Measurements from ENCODE around the gene ANAPC5.
"Not testable (repeated sequence)": the region's sequence is repeated elsewhere in the genome, so short reads cannot be mapped to it uniquely, and the experiment has no call there.

ANAPC5 gene

DNA sequence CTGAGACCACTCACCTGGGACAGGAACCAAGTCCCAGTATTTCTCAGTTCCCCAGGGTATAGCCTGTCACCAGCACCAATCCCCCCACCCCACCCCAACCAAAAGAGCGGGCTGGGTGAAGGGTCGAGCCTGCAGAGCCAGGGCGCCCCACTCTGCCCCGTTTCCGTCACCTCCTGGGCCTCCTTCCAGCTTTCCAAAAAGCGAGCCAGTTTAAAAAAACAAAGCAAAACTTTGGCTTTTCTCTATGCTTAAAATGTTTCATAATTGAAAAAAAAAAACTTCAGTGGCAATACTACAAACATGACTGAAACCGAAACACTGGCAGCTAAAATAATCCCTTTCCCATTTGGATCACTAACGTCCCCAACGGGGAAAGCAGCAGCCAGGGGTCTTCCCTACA, 63.2 kb downstream of the ANAPC5 start:
- Mint-ChIP-seq H3K4me1 (ENCODE audit: low read depth) (peaks cover 13% of the 10 kb centered on the region), H3K27me3 (no peaks in the 10 kb centered on the region), H3K36me3 (ENCODE audit: low read depth) (peaks cover 25% of the 10 kb centered on the region), H3K27ac (no peak overlapping the region), H3K9me3 (no peaks in the 10 kb centered on the region), H3K4me3 (no peak overlapping the region)

- Mint-ChIP-seq H3K27me3 (no peaks in the 10 kb centered on the region), H3K27ac (no peak overlapping the region), H3K4me1 (ENCODE audit: low read depth) (peaks cover 8% of the 10 kb centered on the region), H3K9me3 (no peaks in the 10 kb centered on the region), H3K4me3 (no peak overlapping the region), H3K36me3 (ENCODE audit: low read depth) (peaks cover 22% of the 10 kb centered on the region)
Observed at GRCh38 chr12:121288158-121288845, 63.9 kb downstream of the ANAPC5 start.

DNA sequence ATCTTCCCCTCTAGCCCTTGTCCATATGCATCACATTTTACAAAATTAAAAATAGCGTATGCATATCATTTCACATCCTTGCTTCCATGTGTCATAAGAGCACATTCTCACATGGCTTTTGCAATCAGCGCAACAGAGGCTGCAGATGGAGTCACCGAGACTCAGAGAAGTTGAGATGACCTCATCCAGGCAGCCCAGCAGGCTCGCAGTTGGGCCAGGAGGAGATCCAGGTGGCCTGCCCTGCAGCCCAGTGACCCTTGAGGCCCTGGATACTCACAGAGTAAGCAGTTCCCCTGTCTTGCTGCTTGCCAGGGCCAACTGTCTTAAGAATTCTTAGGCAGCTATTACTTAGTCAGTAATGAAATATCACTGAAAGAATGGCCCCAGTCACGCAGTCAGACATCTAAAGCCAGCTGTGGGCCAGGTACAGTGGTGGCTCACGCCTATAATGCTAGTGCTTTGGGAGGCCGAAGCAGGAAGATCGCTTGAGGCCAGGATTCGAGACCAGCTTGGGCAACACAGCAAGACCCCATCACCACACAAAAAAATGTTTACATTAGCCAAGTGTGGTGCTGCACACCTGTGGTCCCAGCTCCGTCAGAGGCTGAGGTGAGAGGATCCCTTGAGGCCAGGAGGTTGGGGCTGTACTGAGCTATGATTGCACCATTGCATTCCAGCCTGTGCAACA, 64.8 kb downstream of the ANAPC5 start:
- H3K27me3 Mint-ChIP-seq = no peaks in the 10 kb centered on the region
- H3K4me3 Mint-ChIP-seq = no peak overlapping the region
- no peak overlapping the region for H3K27ac Mint-ChIP-seq
- H3K4me1 Mint-ChIP-seq (ENCODE audit: low read depth) = peaks cover 4% of the 10 kb centered on the region
- no peaks in the 10 kb centered on the region for H3K9me3 Mint-ChIP-seq
- H3K36me3 Mint-ChIP-seq (ENCODE audit: low read depth) = peaks cover 13% of the 10 kb centered on the region

GRCh38 chr12:121285856-121286255, 66.4 kb downstream of the ANAPC5 start:
- H3K9me3 Mint-ChIP-seq = no peaks in the 10 kb centered on the region
- no peak overlapping the region for H3K27ac Mint-ChIP-seq
- H3K27me3 Mint-ChIP-seq = no peaks in the 10 kb centered on the region
- no peak overlapping the region for H3K4me3 Mint-ChIP-seq
- H3K36me3 Mint-ChIP-seq (ENCODE audit: low read depth) = peaks cover 3% of the 10 kb centered on the region
- peaks cover 4% of the 10 kb centered on the region for H3K4me1 Mint-ChIP-seq (ENCODE audit: low read depth)

- Mint-ChIP-seq H3K4me1 (ENCODE audit: low read depth) (peaks cover 4% of the 10 kb centered on the region), H3K27ac (no peak overlapping the region), H3K4me3 (no peak overlapping the region), H3K9me3 (no peaks in the 10 kb centered on the region), H3K36me3 (ENCODE audit: low read depth) (no peaks in the 10 kb centered on the region), H3K27me3 (no peaks in the 10 kb centered on the region)
Observed at GRCh38 chr12:121284551-121285390, 67.4 kb downstream of the ANAPC5 start.

DNA sequence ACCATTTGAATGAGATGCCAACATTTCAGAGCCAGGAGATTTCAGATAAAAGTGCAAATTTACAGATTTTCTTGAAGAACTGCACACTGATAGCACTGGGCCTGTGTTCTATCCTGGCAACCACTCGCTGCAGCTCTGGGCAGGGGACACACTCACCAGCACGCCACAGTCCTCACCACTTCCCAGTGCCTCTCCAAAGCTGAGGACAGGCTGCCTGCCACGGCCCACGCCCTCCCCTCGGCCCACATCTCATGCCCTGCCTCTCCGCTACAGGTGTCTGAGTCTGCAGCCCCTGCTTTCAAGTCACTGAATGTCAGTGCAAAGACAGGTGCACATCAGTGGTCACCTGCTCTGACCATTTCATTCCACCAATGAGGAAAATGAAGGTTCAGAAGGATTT, 68.4 kb downstream of the ANAPC5 start:
- Mint-ChIP-seq H3K4me1 (ENCODE audit: low read depth) (peaks cover 4% of the 10 kb centered on the region), H3K27me3 (no peaks in the 10 kb centered on the region), H3K27ac (no peak overlapping the region), H3K4me3 (no peak overlapping the region), H3K36me3 (ENCODE audit: low read depth) (peaks cover under 1% of the 10 kb centered on the region), H3K9me3 (no peaks in the 10 kb centered on the region)

GRCh38 chr12:121283388-121283787, 68.8 kb downstream of the ANAPC5 start:
- Mint-ChIP-seq H3K4me3 (no peak overlapping the region), H3K36me3 (ENCODE audit: low read depth) (peaks cover 5% of the 10 kb centered on the region), H3K27me3 (no peaks in the 10 kb centered on the region), H3K9me3 (no peaks in the 10 kb centered on the region), H3K4me1 (ENCODE audit: low read depth) (peaks cover 2% of the 10 kb centered on the region), H3K27ac (no peak overlapping the region)

- H3K36me3 Mint-ChIP-seq (ENCODE audit: low read depth); H3K4me1 Mint-ChIP-seq (ENCODE audit: low read depth); H3K27me3 Mint-ChIP-seq: not testable (repeated sequence)
Observed at GRCh38 chr12:121282910-121283309, 69.3 kb downstream of the ANAPC5 start.

GRCh38 chr12:121282072-121282742, 70.0 kb downstream of the ANAPC5 start:
- no peaks in the 10 kb centered on the region for H3K9me3 Mint-ChIP-seq
- H3K4me1 Mint-ChIP-seq (ENCODE audit: low read depth) = peaks cover 3% of the 10 kb centered on the region
- H3K27ac Mint-ChIP-seq = no peak overlapping the region
- H3K4me3 Mint-ChIP-seq = no peak overlapping the region
- peaks cover 14% of the 10 kb centered on the region for H3K36me3 Mint-ChIP-seq (ENCODE audit: low read depth)
- H3K27me3 Mint-ChIP-seq = no peaks in the 10 kb centered on the region

More at GRCh38 chr12:121282910-121283309, 69.3 kb downstream of the ANAPC5 start:
- not testable (repeated sequence) for H3K9me3 Mint-ChIP-seq, H3K27ac Mint-ChIP-seq, H3K4me3 Mint-ChIP-seq

GRCh38 chr12:121281116-121281515, 71.1 kb downstream of the ANAPC5 start:
- not testable (repeated sequence) for H3K4me3 Mint-ChIP-seq; H3K9me3 Mint-ChIP-seq; H3K4me1 Mint-ChIP-seq (ENCODE audit: low read depth); H3K27ac Mint-ChIP-seq; H3K27me3 Mint-ChIP-seq
- peaks cover 17% of the 10 kb centered on the region for H3K36me3 Mint-ChIP-seq (ENCODE audit: low read depth)

GRCh38 chr12:121280531-121280930, 71.7 kb downstream of the ANAPC5 start:
- not testable (repeated sequence) for H3K27ac Mint-ChIP-seq; H3K9me3 Mint-ChIP-seq; H3K4me3 Mint-ChIP-seq; H3K27me3 Mint-ChIP-seq; H3K4me1 Mint-ChIP-seq (ENCODE audit: low read depth)
- peaks cover 17% of the 10 kb centered on the region for H3K36me3 Mint-ChIP-seq (ENCODE audit: low read depth)

GRCh38 chr12:121279507-121279915, 72.7 kb downstream of the ANAPC5 start:
- no peaks in the 10 kb centered on the region for H3K9me3 Mint-ChIP-seq
- peaks cover 8% of the 10 kb centered on the region for H3K4me1 Mint-ChIP-seq (ENCODE audit: low read depth)
- H3K4me3 Mint-ChIP-seq = no peak overlapping the region
- no peak overlapping the region for H3K27ac Mint-ChIP-seq
- H3K27me3 Mint-ChIP-seq = no peaks in the 10 kb centered on the region
- H3K36me3 Mint-ChIP-seq (ENCODE audit: low read depth) = peaks cover 22% of the 10 kb centered on the region

- Mint-ChIP-seq H3K9me3 (no peaks in the 10 kb centered on the region), H3K36me3 (ENCODE audit: low read depth) (peaks cover 22% of the 10 kb centered on the region), H3K27ac (no peak overlapping the region), H3K4me1 (ENCODE audit: low read depth) (peaks cover 8% of the 10 kb centered on the region), H3K4me3 (no peak overlapping the region), H3K27me3 (no peaks in the 10 kb centered on the region)
Observed at GRCh38 chr12:121279071-121279375, 73.2 kb downstream of the ANAPC5 start.

DNA sequence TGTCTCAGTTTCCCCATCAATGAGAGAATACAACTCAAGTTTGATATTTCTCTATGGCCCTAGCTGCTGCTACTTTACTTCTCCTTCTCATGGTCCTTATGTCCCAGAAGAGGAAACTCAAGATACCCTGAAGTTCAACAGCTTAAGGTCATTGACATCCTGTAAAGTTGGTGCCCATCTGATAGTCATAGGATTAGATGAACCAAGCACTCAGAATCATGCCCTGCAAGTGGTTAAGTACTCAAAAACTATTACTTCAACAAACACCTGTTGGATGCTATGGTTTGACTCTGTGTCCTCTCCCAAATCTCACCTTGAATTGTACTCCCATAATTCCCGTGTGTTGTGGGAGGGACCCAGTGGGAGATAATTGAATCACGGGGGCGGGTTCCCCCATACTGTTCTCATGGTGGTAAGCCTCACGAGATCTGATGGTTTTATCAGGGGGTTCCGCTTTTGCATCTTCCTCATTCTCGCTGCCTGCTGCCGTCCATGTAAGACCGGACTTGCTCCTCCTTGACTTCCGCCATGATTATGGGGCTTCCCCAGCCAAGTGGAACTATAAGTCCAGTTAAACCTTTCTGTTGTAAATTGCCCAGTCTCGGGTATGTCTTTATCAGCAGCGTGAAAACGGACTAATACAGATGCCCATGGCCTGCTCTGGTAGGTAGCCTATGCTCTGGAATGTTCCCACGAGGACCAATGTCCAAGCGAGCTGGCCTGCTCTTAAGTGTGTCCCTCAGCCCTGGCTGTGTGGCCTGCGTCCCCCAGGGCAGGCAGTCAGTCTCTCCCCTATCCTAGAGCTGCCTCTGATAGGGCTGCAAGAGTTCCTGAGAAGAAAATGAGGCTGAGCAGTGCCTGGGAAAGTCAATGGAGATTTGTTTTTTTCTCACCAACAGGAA, 73.8 kb downstream of the ANAPC5 start:
- Mint-ChIP-seq H3K4me3 (no peak overlapping the region), H3K27ac (no peak overlapping the region), H3K4me1 (ENCODE audit: low read depth) (peaks cover 8% of the 10 kb centered on the region), H3K36me3 (ENCODE audit: low read depth) (peaks cover 27% of the 10 kb centered on the region), H3K27me3 (no peaks in the 10 kb centered on the region), H3K9me3 (no peaks in the 10 kb centered on the region)
